Fibroblast of skin of right biceps (primary cell): ENCODE data around the gene HOPX.
"Not testable (repeated sequence)": the region's sequence is repeated elsewhere in the genome, so short reads cannot be mapped to it uniquely, and the experiment has no call there.

Source experiments
- DNase-seq: peaks from one replicate; pipeline ENCODE4 v3.0.0-alpha.2; 2013

The HOPX gene

GRCh38 chr4:56653461-56654237, 27.4 kb downstream of the HOPX start:
- DNase-seq: no peak

GRCh38 chr4:56652196-56652595, 28.9 kb downstream of the HOPX start:
- DNase-seq: no peak

GRCh38 chr4:56651056-56651350, 30.1 kb downstream of the HOPX start:
- no peak for DNase-seq

- no peak for DNase-seq
Observed at GRCh38 chr4:56650262-56651055, 30.6 kb downstream of the HOPX start.

- DNase-seq: no peak
Observed at GRCh38 chr4:56649445-56650261, 31.4 kb downstream of the HOPX start.

GRCh38 chr4:56648824-56649151, 32.3 kb downstream of the HOPX start:
- no peak for DNase-seq

- no peak for DNase-seq
Observed at GRCh38 chr4:56648021-56648823, 32.9 kb downstream of the HOPX start.

GRCh38 chr4:56646341-56646740, 34.8 kb downstream of the HOPX start:
- DNase-seq: no peak

GRCh38 chr4:56643596-56643995, 37.5 kb downstream of the HOPX start:
- DNase-seq: no peak

GRCh38 chr4:56641494-56642051, 39.5 kb downstream of the HOPX start:
- peak; percentile 97 for DNase-seq

- no peak for DNase-seq
Observed at GRCh38 chr4:56640621-56641493, 40.2 kb downstream of the HOPX start.

- DNase-seq: no peak
Observed at GRCh38 chr4:56637791-56638190, 43.3 kb downstream of the HOPX start.

- no peak for DNase-seq
Observed at GRCh38 chr4:56637154-56637553, 43.9 kb downstream of the HOPX start.

GRCh38 chr4:56634954-56635353, 46.1 kb downstream of the HOPX start:
- DNase-seq: not testable (repeated sequence)

- DNase-seq: no peak
Observed at GRCh38 chr4:56633486-56633885, 47.6 kb downstream of the HOPX start.

- peak; percentile 82 for DNase-seq
Observed at GRCh38 chr4:56630876-56631666, 50.0 kb downstream of the HOPX start.

GRCh38 chr4:56628592-56628991, 52.5 kb downstream of the HOPX start:
- DNase-seq: no peak

- DNase-seq: no peak
Observed at GRCh38 chr4:56627985-56628384, 53.1 kb downstream of the HOPX start.

GRCh38 chr4:56627375-56627774, 53.7 kb downstream of the HOPX start:
- no peak for DNase-seq

GRCh38 chr4:56626963-56627362, 54.1 kb downstream of the HOPX start:
- no peak for DNase-seq

- no peak for DNase-seq
Observed at GRCh38 chr4:56626420-56626819, 54.7 kb downstream of the HOPX start.
